ENCODE measurements around the gene ATOH8.

DNA sequence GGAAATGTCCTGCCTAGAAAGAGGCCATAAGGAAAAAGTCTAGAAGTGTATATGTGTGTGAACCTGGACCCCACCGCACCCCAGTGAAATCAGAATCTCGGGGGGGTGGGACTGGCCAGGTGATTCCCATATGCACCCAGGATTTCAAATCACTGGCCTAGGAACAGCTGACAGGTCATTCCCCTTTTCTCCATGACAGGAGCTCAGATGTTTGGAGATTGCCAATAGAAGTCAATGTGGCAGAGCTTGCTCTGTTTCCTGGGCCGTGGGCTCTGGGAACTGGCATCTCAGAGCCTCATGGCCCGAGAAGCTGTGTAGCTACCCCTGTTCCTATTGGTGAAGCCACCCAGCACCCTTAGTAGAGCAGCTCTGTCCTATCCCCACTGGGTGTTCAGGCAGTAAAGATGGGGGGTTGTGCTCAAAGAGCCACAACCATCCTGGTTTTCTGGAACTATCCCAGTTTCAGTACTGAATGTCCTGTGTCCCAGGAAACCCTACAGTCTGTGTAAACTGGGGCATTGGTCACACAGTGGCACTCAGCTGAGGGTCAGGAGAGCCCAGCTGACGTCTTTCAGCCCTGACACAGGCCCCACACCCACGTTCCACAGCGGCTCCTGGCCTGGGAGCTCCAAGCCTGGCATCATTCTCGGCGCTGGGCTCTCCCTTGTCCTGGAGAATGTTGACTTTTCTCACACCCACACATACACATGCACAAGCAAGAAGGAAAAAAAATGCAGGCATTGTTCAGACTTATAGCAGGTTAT, 40.8 kb upstream of the ATOH8 start:
- TF ChIP-seq, protein P1, sequence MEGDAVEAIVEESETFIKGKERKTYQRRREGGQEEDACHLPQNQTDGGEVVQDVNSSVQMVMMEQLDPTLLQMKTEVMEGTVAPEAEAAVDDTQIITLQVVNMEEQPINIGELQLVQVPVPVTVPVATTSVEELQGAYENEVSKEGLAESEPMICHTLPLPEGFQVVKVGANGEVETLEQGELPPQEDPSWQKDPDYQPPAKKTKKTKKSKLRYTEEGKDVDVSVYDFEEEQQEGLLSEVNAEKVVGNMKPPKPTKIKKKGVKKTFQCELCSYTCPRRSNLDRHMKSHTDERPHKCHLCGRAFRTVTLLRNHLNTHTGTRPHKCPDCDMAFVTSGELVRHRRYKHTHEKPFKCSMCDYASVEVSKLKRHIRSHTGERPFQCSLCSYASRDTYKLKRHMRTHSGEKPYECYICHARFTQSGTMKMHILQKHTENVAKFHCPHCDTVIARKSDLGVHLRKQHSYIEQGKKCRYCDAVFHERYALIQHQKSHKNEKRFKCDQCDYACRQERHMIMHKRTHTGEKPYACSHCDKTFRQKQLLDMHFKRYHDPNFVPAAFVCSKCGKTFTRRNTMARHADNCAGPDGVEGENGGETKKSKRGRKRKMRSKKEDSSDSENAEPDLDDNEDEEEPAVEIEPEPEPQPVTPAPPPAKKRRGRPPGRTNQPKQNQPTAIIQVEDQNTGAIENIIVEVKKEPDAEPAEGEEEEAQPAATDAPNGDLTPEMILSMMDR (IDR thresholded peaks at IDR 0.05), result no peak
- TF ChIP-seq POLR2A (IDR thresholded peaks at IDR 0.05), result peak in 1 of 2 donors; percentile 26

All from heart left ventricle (tissue), 13 donors.